AG04449 (cell line): ENCODE results near the gene CENPB.

Experiments used
- CTCF ChIA-PET: fragments of 350-600 bp; formaldehyde crosslinking; extraction: SDS; loops from one replicate; lab custom pipeline; 2021; ENCODE audit warnings: antibody characterized with exemption; lab: Yijun Ruan, JAX
- POLR2A ChIA-PET: fragments of 400-600, 350-600 bp; formaldehyde crosslinking; extraction: SDS; loops from one replicate; lab custom pipeline; 2020; ENCODE audit warnings: antibody characterized with exemption, inconsistent platforms; lab: Yijun Ruan, JAX
- DNase-seq: peaks from one replicate; pipeline ENCODE4 v3.0.0-alpha.2; 2010; ENCODE audit warnings: low read depth, low spot score
- H3K4me3 ChIP-seq: 2 replicates; pipeline ENCODE4 v1.5.1; 2011; ENCODE audit warnings: low read depth, mild to moderate bottlenecking, control low read depth, low read length
- TF ChIP-seq, protein P1 (sequence below): IDR thresholded peaks from one replicate; pipeline ENCODE4 v1.5.1; 2011; ENCODE audit warnings: mild to moderate bottlenecking, moderate library complexity, low read length, control low read depth, inconsistent platforms; ENCODE audit not compliant: insufficient read depth; ENCODE audit errors: missing control alignments

Gene CENPB

DNA sequence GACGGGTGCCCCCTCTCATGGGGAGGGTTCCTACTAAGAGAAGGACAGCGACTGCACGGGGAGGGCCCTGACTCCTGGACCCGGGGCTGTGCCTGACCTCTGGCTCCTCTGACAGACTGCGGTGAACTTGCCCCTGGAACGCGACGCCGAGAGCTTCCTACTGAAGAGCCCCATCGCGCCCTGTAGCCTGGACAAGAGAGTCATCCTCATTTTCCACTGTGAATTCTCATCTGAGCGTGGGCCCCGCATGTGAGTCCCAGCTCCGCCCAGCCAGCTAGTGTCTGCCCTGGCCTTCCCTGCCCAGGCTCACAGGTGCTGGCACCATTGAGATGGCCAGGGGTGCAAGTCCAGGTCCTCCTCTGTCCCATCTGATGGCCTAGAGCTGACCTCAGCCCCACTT lies 16.7 kb upstream of the CENPB start:
- TF ChIP-seq, protein P1, sequence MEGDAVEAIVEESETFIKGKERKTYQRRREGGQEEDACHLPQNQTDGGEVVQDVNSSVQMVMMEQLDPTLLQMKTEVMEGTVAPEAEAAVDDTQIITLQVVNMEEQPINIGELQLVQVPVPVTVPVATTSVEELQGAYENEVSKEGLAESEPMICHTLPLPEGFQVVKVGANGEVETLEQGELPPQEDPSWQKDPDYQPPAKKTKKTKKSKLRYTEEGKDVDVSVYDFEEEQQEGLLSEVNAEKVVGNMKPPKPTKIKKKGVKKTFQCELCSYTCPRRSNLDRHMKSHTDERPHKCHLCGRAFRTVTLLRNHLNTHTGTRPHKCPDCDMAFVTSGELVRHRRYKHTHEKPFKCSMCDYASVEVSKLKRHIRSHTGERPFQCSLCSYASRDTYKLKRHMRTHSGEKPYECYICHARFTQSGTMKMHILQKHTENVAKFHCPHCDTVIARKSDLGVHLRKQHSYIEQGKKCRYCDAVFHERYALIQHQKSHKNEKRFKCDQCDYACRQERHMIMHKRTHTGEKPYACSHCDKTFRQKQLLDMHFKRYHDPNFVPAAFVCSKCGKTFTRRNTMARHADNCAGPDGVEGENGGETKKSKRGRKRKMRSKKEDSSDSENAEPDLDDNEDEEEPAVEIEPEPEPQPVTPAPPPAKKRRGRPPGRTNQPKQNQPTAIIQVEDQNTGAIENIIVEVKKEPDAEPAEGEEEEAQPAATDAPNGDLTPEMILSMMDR = no peak
- CTCF ChIA-PET = interaction anchor here (1.5 kb wide), 1 partner anchor 16 kb away, joined by 9 read pairs; the partner anchor contains the start of gene AP5S1
- POLR2A ChIA-PET = no interaction called here
- no peak overlapping the region for H3K4me3 ChIP-seq
- DNase-seq = no peak

DNA sequence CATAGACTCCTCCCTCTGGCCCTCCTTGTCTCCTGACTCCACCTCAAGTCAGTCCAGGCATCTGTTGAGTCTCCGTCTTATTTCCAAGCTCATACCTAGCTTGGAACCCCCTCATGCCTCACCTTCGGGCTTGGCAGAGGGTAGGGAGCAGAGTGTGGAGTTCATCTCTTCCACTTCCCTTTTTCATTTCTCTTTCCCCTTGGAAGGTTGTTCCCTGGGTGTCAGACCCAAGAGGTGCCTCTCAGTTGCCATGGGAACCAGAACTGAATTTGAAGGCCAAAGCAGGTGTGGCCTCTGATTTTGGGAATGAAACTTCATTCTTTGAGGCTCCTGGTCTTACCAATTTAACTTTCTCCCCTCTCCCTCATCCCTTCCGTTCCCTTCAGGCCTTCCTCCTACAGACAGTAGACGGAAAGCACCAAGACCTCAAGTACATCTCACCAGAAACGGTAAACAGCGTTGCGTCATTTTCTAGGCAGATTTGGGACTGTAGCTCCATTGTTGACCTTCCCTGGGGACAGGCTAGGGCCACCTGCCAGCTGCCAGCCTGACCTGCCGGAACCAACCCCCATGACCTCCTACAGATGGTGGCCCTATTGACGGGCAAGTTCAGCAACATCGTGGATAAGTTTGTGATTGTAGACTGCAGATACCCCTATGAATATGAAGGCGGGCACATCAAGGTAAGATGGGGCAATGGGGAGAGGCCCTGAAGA lies 16.1 kb upstream of the CENPB start:
- TF ChIP-seq, protein P1 = no peak
- ChIA-PET POLR2A (no interaction called here), CTCF (interaction anchor here (1.5 to 2.2 kb wide), 2 partner anchors 16 to 125 kb away, joined by 6 to 9 read pairs; partner anchors contain the start of gene AP5S1)
- no peak for DNase-seq
- no peak overlapping the region for H3K4me3 ChIP-seq

DNA sequence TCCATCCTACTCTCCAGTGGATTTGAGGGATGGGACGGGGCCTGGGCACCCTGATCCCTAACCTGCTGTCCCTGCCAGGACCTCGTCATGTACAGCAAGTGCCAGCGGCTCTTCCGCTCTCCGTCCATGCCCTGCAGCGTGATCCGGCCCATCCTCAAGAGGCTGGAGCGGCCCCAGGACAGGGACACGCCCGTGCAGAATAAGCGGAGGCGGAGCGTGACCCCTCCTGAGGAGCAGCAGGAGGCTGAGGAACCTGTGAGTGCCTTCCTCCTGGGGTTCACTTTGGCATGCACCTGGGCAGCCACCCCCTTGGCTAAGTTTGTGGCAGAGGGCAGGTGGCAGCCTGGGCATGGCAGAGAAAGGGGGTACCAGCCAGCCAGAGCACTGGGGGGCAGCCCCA lies 15.3 kb upstream of the CENPB start:
- CTCF ChIA-PET = interaction anchor here (0.7 to 4.3 kb wide), 3 partner anchors 14 to 125 kb away, joined by 4 to 40 read pairs (median 6); partner anchors contain the start of gene AP5S1
- no peak for DNase-seq
- TF ChIP-seq, protein P1 = no peak
- POLR2A ChIA-PET = no interaction called here
- no peak overlapping the region for H3K4me3 ChIP-seq

DNA sequence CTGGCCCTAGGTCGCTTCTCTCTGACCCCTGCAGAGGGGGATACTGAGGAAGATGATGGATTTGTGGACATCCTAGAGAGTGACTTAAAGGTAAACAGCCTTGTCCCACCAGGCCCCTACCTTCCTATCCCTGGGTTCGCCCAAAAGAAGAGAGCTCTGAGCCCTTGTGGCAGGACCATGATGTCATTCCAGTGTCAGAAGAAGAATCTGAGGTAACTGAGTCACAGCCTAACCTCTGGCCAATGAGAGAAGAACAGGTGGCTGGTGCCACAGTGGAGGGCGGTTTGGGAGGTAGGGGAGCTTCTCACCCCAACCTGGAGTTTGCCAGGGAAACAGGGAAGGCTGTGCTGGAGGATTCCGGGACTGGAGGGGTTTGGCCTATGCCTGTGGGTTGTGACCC lies 14.8 kb upstream of the CENPB start:
- TF ChIP-seq, protein P1 = no peak
- ChIA-PET POLR2A (interaction anchor here (1.4 kb wide), 1 partner anchor 17 kb away, joined by 3 read pairs; no protein-coding TSS in a partner anchor), CTCF (interaction anchor here (0.7 to 4.3 kb wide), 6 partner anchors 13 to 124 kb away, joined by 3 to 40 read pairs (median 5); partner anchors contain the start of gene AP5S1)
- H3K4me3 ChIP-seq = no peak overlapping the region
- no peak for DNase-seq

DNA sequence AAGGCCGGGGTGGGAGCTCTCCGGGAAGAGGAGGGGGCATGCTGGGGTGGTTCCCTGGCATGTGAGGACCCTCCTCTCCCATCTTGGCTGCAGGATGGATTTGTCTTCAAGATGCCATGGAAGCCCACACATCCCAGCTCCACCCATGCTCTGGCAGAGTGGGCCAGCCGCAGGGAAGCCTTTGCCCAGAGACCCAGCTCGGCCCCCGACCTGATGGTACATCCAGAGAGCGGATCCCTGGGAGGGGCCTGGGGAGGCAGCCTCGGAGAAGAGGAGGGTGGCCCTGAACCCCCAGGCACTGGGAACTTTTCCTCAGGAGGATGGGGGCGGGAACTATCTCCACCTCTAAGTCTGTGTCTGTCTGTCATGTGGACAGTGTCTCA lies 14.3 kb upstream of the CENPB start:
- TF ChIP-seq, protein P1 = no peak
- H3K4me3 ChIP-seq = no peak overlapping the region
- POLR2A ChIA-PET = interaction anchor here (1.4 kb wide), 1 partner anchor 17 kb away, joined by 3 read pairs; no protein-coding TSS in a partner anchor
- no peak for DNase-seq
- CTCF ChIA-PET = interaction anchor here (1.2 to 4.3 kb wide), 5 partner anchors 13 to 124 kb away, joined by 3 to 40 read pairs (median 6); partner anchors contain the start of gene AP5S1

DNA sequence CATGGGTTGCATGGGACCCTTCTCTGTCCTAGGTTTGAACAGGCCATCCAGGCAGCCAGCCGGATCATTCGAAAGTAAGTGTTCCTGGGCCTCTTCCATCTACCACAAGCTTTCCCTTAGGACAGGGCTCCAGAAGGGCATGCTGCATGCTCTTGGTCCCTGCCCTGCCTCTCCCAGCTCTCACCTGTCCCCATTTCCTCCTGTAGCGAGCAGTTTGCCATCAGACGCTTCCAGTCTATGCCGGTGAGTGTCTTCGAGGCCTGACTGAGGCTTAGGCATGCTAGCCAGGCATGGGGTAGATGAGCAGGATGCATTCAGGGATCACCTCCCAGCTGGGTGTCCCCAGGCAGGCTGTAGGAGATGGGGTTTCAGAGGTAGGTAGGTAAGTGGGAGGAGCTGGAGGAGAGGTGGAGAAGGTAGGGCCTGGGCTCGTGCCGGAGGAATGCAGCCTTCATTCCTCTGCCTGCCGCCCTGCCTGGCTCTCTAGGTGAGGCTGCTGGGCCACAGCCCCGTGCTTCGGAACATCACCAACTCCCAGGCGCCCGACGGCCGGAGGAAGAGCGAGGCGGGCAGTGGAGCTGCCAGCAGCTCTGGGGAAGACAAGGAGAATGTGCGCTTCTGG lies 13.8 kb upstream of the CENPB start:
- POLR2A ChIA-PET = interaction anchor here (1.4 kb wide), 1 partner anchor 18 kb away, joined by 3 read pairs; no protein-coding TSS in a partner anchor
- CTCF ChIA-PET = interaction anchor here (1.2 to 4.3 kb wide), 5 partner anchors 13 to 123 kb away, joined by 3 to 40 read pairs (median 6); partner anchors contain the start of gene AP5S1
- no peak for DNase-seq
- TF ChIP-seq, protein P1 = no peak
- H3K4me3 ChIP-seq = no peak overlapping the region
